Pulmonary artery endothelial cell (primary cell): ENCODE data around the gene EMX2. TPM values are rescaled to one million over a fixed set of nuclear protein-coding genes. Genes with fewer than 3 reads are reported as not detected.

Experiments
- total RNA-seq: library from RNA; depleted of rRNA; stranded (reverse); fragments of >200 nt; gene quantifications from 2 replicates; pipeline ENCODE4 v1.2.3, GENCODE V29; 2014

The EMX2 gene
- total RNA-seq, 1 donor from 2014 or later: not detected

Other genes with a start within 250 kb of the EMX2 start
- 13.5 and 15.3 TPM in 2 replicates for gene PDZD8, start 167.3 kb upstream of the EMX2 start, total RNA-seq